IPS-11a (cell line): ENCODE results near the gene MOCS2.
"Not testable (repeated sequence)": the region's sequence is repeated elsewhere in the genome, so short reads cannot be mapped to it uniquely, and the experiment has no call there.

Experiments used
- H3K4me3 ChIP-seq: one replicate; pipeline ENCODE4 v1.5.1; 2013; ENCODE audit warnings: low read depth, low read length, control low read depth

MOCS2 gene

GRCh38 chr5:53109443-53110127, at the start of gene MOCS2:
Gene MOCS2 (minus strand): TSS chr5:53109757. CDS start chr5:53107174, 2,583 bp downstream.
- H3K4me3 ChIP-seq = peak within 1 kb of the TSS; percentile 74

- no peak overlapping the region for H3K4me3 ChIP-seq
These were observed 42.3 kb upstream of the MOCS2 start for GRCh38 chr5:53151713-53152458.

- H3K4me3 ChIP-seq = no peak overlapping the region
These were observed 23.5 kb upstream of the MOCS2 start for GRCh38 chr5:53133020-53133419.

GRCh38 chr5:53130266-53130665, 20.7 kb upstream of the MOCS2 start:
- no peak overlapping the region for H3K4me3 ChIP-seq

GRCh38 chr5:53128481-53128880, 18.9 kb upstream of the MOCS2 start:
- no peak overlapping the region for H3K4me3 ChIP-seq

GRCh38 chr5:53127107-53127506, 17.6 kb upstream of the MOCS2 start:
- H3K4me3 ChIP-seq = no peak overlapping the region

GRCh38 chr5:53126521-53126920, 17.0 kb upstream of the MOCS2 start:
- H3K4me3 ChIP-seq = no peak overlapping the region

- no peak overlapping the region for H3K4me3 ChIP-seq
These were observed 14.1 kb upstream of the MOCS2 start for GRCh38 chr5:53123702-53124101.

GRCh38 chr5:53120165-53120564, 10.6 kb upstream of the MOCS2 start:
- no peak overlapping the region for H3K4me3 ChIP-seq

GRCh38 chr5:53118879-53119278, 9.3 kb upstream of the MOCS2 start:
- no peak overlapping the region for H3K4me3 ChIP-seq

- no peak overlapping the region for H3K4me3 ChIP-seq
These were observed 7.0 kb upstream of the MOCS2 start for GRCh38 chr5:53116597-53116996.

- no peak overlapping the region for H3K4me3 ChIP-seq
These were observed 5.4 kb upstream of the MOCS2 start for GRCh38 chr5:53114988-53115387.

GRCh38 chr5:53113947-53114346, 4.4 kb upstream of the MOCS2 start:
- no peak overlapping the region for H3K4me3 ChIP-seq

GRCh38 chr5:53112909-53113308, 3.4 kb upstream of the MOCS2 start:
- H3K4me3 ChIP-seq = no peak overlapping the region

- not testable (repeated sequence) for H3K4me3 ChIP-seq
These were observed 2.8 kb upstream of the MOCS2 start for GRCh38 chr5:53112307-53112706.

GRCh38 chr5:53111139-53111538, 1.6 kb upstream of the MOCS2 start:
- no peak overlapping the region for H3K4me3 ChIP-seq

GRCh38 chr5:53110156-53110555, 599 bp upstream of the MOCS2 start:
- peak overlapping the region; percentile 74 for H3K4me3 ChIP-seq

GRCh38 chr5:53109056-53109442, 508 bp downstream of the MOCS2 start:
- peak overlapping the region; percentile 74 for H3K4me3 ChIP-seq

- H3K4me3 ChIP-seq = no peak overlapping the region
These were observed 3.8 kb downstream of the MOCS2 start for GRCh38 chr5:53105611-53106300.

- H3K4me3 ChIP-seq = no peak overlapping the region
These were observed 9.0 kb downstream of the MOCS2 start for GRCh38 chr5:53100606-53101005.

- H3K4me3 ChIP-seq = no peak overlapping the region
These were observed 10.0 kb downstream of the MOCS2 start for GRCh38 chr5:53099546-53099945.
